HCT116 (cell line): Measurements from ENCODE around the gene EFCAB5.

Experiments
- CEBPB ChIP-seq: IDR thresholded peaks from 2 replicates; pipeline ENCODE4 v1.6.1; 2012; ENCODE audit warnings: low read depth
- EGR1 ChIP-seq: IDR thresholded peaks from 2 replicates; pipeline ENCODE4 v1.6.1; 2012; ENCODE audit warnings: low read depth
- EZH2 ChIP-seq: fragments of 200-600 bp; sonication (generic); IDR thresholded peaks from 2 replicates; pipeline ENCODE4 v1.6.1; 2017; ENCODE audit warnings: antibody characterized with exemption, mixed run types
- EZH2phosphoT487 ChIP-seq: fragments of 200-600 bp; IDR thresholded peaks from 2 replicates; pipeline ENCODE4 v1.6.1; 2018; ENCODE audit warnings: antibody characterized with exemption, borderline replicate concordance
- FOSL1 ChIP-seq: IDR thresholded peaks from 2 replicates; pipeline ENCODE4 v1.6.1; 2012; ENCODE audit warnings: low read depth
- JUND ChIP-seq: IDR thresholded peaks from 2 replicates; pipeline ENCODE4 v1.6.1; 2012
- POLR2A ChIP-seq: IDR thresholded peaks from 2 replicates; pipeline ENCODE4 v1.7.0; 2011; ENCODE audit warnings: borderline replicate concordance; ENCODE audit not compliant: insufficient read depth, insufficient read length; ENCODE audit errors: extremely low read depth
- POLR2AphosphoS5 ChIP-seq: IDR thresholded peaks from 2 replicates; pipeline ENCODE4 v1.6.1; 2011; ENCODE audit warnings: mild to moderate bottlenecking, low read depth, low read length, moderate library complexity
- RAD21 ChIP-seq: IDR thresholded peaks from 2 replicates; pipeline ENCODE4 v1.6.1; 2012; ENCODE audit warnings: low read depth, mild to moderate bottlenecking
- TCF7L2 ChIP-seq: IDR thresholded peaks from 2 replicates; pipeline ENCODE4 v1.7.0; 2011; ENCODE audit warnings: borderline replicate concordance, inconsistent platforms; ENCODE audit not compliant: insufficient read depth, insufficient read length; ENCODE audit errors: extremely low read depth
- TF ChIP-seq, protein P1 (sequence below): IDR thresholded peaks from 2 replicates; pipeline ENCODE4 v1.6.1; 2012; ENCODE audit warnings: low read depth
- TF ChIP-seq, protein P2 (sequence below), 3 experiments: fragments of 200-600 bp in 1 of 3; sonication (generic) in 1 of 3; IDR thresholded peaks in 2 of 3; conservative IDR thresholded peaks in 1 of 3; 2 replicates each; pipeline ENCODE4 v1.5.1; 2012 to 2017; ENCODE audit warnings: low read depth in 2 of 3, low read length in 2 of 3, antibody characterized with exemption in 1 of 3, borderline replicate concordance in 1 of 3, control low read depth in 1 of 3, mild to moderate bottlenecking in 1 of 3, mixed read lengths in 1 of 3, mixed run types in 1 of 3, moderate library complexity in 1 of 3; ENCODE audit not compliant: insufficient read depth in 1 of 3
- TF ChIP-seq, protein P3 (sequence below): IDR thresholded peaks from 2 replicates; pipeline ENCODE4 v1.6.1; 2012

DNA sequence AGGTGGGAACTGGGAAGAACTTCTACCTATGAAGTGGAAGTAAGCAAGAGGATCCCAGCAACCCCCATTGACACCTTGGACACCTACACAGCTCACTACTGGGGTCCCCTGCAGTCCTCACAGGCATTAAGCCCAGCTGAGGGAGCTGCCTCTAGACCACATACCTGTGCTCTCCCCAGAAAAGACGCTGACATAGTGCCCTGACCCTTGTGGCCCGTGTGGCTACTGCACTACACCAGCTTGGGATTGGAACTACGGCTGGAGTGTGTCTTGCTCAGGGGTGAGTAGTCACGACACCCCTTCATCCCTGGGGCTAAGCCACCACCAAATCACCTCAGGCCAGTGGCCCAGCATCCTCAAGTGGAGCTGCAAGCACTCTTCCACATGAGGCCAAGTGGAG is 120.9 kb downstream of the EFCAB5 start:
- no peak for TF ChIP-seq EZH2phosphoT487
- TF ChIP-seq, protein P1, sequence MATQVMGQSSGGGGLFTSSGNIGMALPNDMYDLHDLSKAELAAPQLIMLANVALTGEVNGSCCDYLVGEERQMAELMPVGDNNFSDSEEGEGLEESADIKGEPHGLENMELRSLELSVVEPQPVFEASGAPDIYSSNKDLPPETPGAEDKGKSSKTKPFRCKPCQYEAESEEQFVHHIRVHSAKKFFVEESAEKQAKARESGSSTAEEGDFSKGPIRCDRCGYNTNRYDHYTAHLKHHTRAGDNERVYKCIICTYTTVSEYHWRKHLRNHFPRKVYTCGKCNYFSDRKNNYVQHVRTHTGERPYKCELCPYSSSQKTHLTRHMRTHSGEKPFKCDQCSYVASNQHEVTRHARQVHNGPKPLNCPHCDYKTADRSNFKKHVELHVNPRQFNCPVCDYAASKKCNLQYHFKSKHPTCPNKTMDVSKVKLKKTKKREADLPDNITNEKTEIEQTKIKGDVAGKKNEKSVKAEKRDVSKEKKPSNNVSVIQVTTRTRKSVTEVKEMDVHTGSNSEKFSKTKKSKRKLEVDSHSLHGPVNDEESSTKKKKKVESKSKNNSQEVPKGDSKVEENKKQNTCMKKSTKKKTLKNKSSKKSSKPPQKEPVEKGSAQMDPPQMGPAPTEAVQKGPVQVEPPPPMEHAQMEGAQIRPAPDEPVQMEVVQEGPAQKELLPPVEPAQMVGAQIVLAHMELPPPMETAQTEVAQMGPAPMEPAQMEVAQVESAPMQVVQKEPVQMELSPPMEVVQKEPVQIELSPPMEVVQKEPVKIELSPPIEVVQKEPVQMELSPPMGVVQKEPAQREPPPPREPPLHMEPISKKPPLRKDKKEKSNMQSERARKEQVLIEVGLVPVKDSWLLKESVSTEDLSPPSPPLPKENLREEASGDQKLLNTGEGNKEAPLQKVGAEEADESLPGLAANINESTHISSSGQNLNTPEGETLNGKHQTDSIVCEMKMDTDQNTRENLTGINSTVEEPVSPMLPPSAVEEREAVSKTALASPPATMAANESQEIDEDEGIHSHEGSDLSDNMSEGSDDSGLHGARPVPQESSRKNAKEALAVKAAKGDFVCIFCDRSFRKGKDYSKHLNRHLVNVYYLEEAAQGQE: no peak
- TF ChIP-seq, protein P2, sequence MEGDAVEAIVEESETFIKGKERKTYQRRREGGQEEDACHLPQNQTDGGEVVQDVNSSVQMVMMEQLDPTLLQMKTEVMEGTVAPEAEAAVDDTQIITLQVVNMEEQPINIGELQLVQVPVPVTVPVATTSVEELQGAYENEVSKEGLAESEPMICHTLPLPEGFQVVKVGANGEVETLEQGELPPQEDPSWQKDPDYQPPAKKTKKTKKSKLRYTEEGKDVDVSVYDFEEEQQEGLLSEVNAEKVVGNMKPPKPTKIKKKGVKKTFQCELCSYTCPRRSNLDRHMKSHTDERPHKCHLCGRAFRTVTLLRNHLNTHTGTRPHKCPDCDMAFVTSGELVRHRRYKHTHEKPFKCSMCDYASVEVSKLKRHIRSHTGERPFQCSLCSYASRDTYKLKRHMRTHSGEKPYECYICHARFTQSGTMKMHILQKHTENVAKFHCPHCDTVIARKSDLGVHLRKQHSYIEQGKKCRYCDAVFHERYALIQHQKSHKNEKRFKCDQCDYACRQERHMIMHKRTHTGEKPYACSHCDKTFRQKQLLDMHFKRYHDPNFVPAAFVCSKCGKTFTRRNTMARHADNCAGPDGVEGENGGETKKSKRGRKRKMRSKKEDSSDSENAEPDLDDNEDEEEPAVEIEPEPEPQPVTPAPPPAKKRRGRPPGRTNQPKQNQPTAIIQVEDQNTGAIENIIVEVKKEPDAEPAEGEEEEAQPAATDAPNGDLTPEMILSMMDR (IDR thresholded peaks at IDR 0.05 in 2 of 3, conservative IDR thresholded peaks at IDR 0.05 in 1 of 3; ENCODE audit: borderline replicate concordance in 1 of 3, insufficient read depth in 1 of 3, low read depth in 2 of 3, low read length in 2 of 3): no peak
- no peak for TF ChIP-seq EZH2
- TF ChIP-seq, protein P3, sequence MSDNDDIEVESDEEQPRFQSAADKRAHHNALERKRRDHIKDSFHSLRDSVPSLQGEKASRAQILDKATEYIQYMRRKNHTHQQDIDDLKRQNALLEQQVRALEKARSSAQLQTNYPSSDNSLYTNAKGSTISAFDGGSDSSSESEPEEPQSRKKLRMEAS: no peak
- no peak for TF ChIP-seq FOSL1
- TF ChIP-seq RAD21: no peak
- no peak for TF ChIP-seq CEBPB
- no peak for TF ChIP-seq POLR2A
- no peak for TF ChIP-seq JUND
- no peak for TF ChIP-seq EGR1
- no peak for TF ChIP-seq TCF7L2
- no peak for TF ChIP-seq POLR2AphosphoS5
